Neuronal stem cell (in vitro differentiated cells): ENCODE data around the gene PTGFR.

Experiments
- DNase-seq: peaks from one replicate; pipeline ENCODE4 v3.0.0-alpha.2; 2013; ENCODE audit warnings: low spot score
- H2AFZ ChIP-seq: one replicate; pipeline ENCODE4 v1.6.1; 2013; ENCODE audit warnings: mild to moderate bottlenecking, low read length, inconsistent platforms
- H2AK5ac ChIP-seq: 2 replicates; pipeline ENCODE4 v1.6.1; 2013; ENCODE audit warnings: low read depth, mild to moderate bottlenecking, inconsistent platforms, low read length, moderate library complexity, mixed read lengths
- H2BK120ac ChIP-seq: 2 replicates; pipeline ENCODE4 v1.6.1; 2013; ENCODE audit warnings: low read depth, mild to moderate bottlenecking, inconsistent platforms, low read length, moderate library complexity, mixed read lengths
- H2BK12ac ChIP-seq: one replicate; pipeline ENCODE4 v1.6.1; 2013; ENCODE audit warnings: low read length, inconsistent platforms
- H2BK15ac ChIP-seq: 2 replicates; pipeline ENCODE4 v1.6.1; 2013; ENCODE audit warnings: mild to moderate bottlenecking, low read length, inconsistent platforms, mixed read lengths
- H2BK5ac ChIP-seq: one replicate; pipeline ENCODE4 v1.6.1; 2013; ENCODE audit warnings: inconsistent platforms, mild to moderate bottlenecking, low read length, moderate library complexity
- H3K14ac ChIP-seq: one replicate; pipeline ENCODE4 v1.6.1; 2013; ENCODE audit warnings: low read length, inconsistent platforms
- H3K18ac ChIP-seq: 2 replicates; pipeline ENCODE4 v1.6.1; 2013; ENCODE audit warnings: low read length, inconsistent platforms
- H3K23ac ChIP-seq: 2 replicates; pipeline ENCODE4 v1.6.1; 2013; ENCODE audit warnings: low read depth, mild to moderate bottlenecking, mixed read lengths, low read length, inconsistent platforms; ENCODE audit not compliant: poor library complexity
- H3K27ac ChIP-seq: replicated peaks from 3 replicates; pipeline ENCODE4 v1.5.1; 2013; ENCODE audit warnings: low read length, inconsistent platforms
- H3K27me3 ChIP-seq, 3 experiments: 2 replicates each; pipeline ENCODE4 v1.6.1; 2013; ENCODE audit warnings: low read length in 3 of 3, mild to moderate bottlenecking in 2 of 3, inconsistent platforms in 1 of 3, low read depth in 1 of 3, mixed read lengths in 1 of 3, moderate library complexity in 1 of 3; ENCODE audit not compliant: control insufficient read depth in 3 of 3, insufficient read depth in 3 of 3
- H3K36me3 ChIP-seq, 2 donors: replicated peaks in 1 of 2; 2 replicates each; pipeline ENCODE4 v1.6.1; 2013; ENCODE audit warnings: low read length in 2 of 2; ENCODE audit not compliant: control insufficient read depth in 2 of 2, insufficient read depth in 2 of 2
- H3K4ac ChIP-seq: 2 replicates; pipeline ENCODE4 v1.6.1; 2013; ENCODE audit warnings: inconsistent platforms, mild to moderate bottlenecking, low read length, moderate library complexity
- H3K4me1 ChIP-seq, 2 donors: 1 replicate in 1 of 2; 2 replicates in 1 of 2; pipeline ENCODE4 v1.6.1; 2013; ENCODE audit warnings: low read length in 2 of 2, low read depth in 1 of 2; ENCODE audit not compliant: control insufficient read depth in 2 of 2, insufficient read depth in 1 of 2
- H3K4me2 ChIP-seq: one replicate; pipeline ENCODE4 v1.6.1; 2013; ENCODE audit warnings: mild to moderate bottlenecking, low read length, inconsistent platforms; ENCODE audit not compliant: insufficient read depth, poor library complexity, severe bottlenecking
- H3K4me3 ChIP-seq, 2 donors: 2 replicates each; pipeline ENCODE4 v1.5.1; 2013; ENCODE audit warnings: low read length in 2 of 2, mild to moderate bottlenecking in 2 of 2, inconsistent platforms in 1 of 2, moderate library complexity in 1 of 2
- H3K79me1 ChIP-seq: one replicate; pipeline ENCODE4 v1.6.1; 2013; ENCODE audit warnings: low read depth, mild to moderate bottlenecking, inconsistent platforms, low read length, moderate library complexity
- H3K9ac ChIP-seq: one replicate; pipeline ENCODE4 v1.6.1; 2013; ENCODE audit warnings: mild to moderate bottlenecking, low read depth, low read length, inconsistent platforms; ENCODE audit not compliant: poor library complexity
- H3K9me3 ChIP-seq, 2 donors: replicated peaks in 1 of 2; 2 replicates each; pipeline versions ENCODE3 to v1.6.1; 2013; ENCODE audit warnings: low read length in 2 of 2, mild to moderate bottlenecking in 2 of 2, inconsistent platforms in 1 of 2, low read depth in 1 of 2, mixed read lengths in 1 of 2, moderate library complexity in 1 of 2; ENCODE audit not compliant: control insufficient read depth in 2 of 2, insufficient read depth in 1 of 2
- H4K8ac ChIP-seq: one replicate; pipeline ENCODE4 v1.6.1; 2013; ENCODE audit warnings: low read depth, mild to moderate bottlenecking, inconsistent platforms, low read length, moderate library complexity
- H4K91ac ChIP-seq: one replicate; pipeline ENCODE4 v1.6.1; 2013; ENCODE audit warnings: low read length, low read depth, mild to moderate bottlenecking, inconsistent platforms; ENCODE audit not compliant: poor library complexity
- WGBS, 2 donors: extraction: QIAGEN DNeasy Blood & Tissue Kit; methylation state at CpG; one replicate each; pipeline ENCODE4 v1.1.7; 2013; ENCODE audit warnings: missing lambda C conversion rate in 2 of 2, mixed read lengths in 1 of 2; ENCODE audit not compliant: insufficient read length in 2 of 2, insufficient replicate concordance in 1 of 2; ENCODE audit errors: extremely low coverage in 2 of 2; 5-methylcytosine and 5-hydroxymethylcytosine counted together

PTGFR gene

DNA sequence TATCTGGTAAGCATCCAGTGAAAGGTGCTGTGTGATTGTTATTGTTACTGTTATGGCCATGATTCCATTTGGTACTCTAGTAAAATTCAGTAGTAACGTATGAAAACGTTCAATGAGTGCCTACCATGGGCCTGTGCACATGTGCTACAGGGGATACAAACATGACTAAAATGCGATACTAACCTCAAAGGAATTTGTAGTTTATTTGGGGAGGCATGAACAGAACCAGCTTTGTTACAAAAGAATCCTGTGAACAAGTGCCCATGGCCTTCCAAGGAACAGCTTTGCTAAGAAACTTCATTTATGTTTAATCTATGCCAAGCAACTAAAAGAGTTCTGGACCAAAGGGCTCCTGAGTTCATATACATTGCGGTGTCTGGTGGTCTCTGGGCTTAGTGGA lies 28.7 kb downstream of the PTGFR start:
- Histone ChIP-seq H3K4ac (no peak overlapping the region), H3K9ac (no peak overlapping the region), H3K14ac (no peak overlapping the region), H4K91ac (no peak overlapping the region), H2BK15ac (no peak overlapping the region), H3K9me3 (no peaks in the 10 kb centered on the region), H3K36me3 (no peaks in the 10 kb centered on the region), H3K27me3 (no peaks in the 10 kb centered on the region), H2AK5ac (no peak overlapping the region), H3K27ac (no peak overlapping the region), H2BK12ac (no peak overlapping the region), H3K23ac (no peak overlapping the region), H4K8ac (no peak overlapping the region), H3K4me3 (no peak overlapping the region), H3K79me1 (no peaks in the 10 kb centered on the region), H3K4me2 (no peak overlapping the region), H3K4me1 (no peaks in the 10 kb centered on the region), H2BK120ac (no peak overlapping the region), H2BK5ac (no peak overlapping the region), H3K18ac (no peak overlapping the region), H2AFZ (no peak overlapping the region)
- WGBS, 2 donors = no CpG with 5 or more reads among the region's 4 CpGs
- no peak for DNase-seq

DNA sequence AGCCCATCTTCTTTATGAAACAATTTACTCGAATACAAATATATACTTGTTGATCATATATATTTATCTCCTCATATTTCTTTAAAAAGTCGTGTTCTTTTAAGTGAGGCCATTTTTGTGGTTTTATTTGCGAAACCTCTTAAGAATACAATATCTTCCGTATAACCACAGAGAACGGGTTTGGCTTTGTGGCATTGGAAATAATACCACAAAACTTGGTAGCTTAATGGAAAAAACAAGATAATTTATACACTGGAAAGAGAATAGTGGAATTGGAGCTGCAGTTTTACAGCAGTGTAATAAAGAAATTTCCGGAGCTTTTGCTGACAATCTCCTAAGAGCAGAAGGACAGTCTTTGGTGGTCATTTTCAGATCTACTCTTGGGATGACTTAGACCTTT lies 29.4 kb downstream of the PTGFR start:
- Histone ChIP-seq H3K18ac (no peak overlapping the region), H2BK120ac (no peak overlapping the region), H4K8ac (no peak overlapping the region), H2BK12ac (no peak overlapping the region), H3K27ac (no peak overlapping the region), H3K9me3 (no peaks in the 10 kb centered on the region), H2BK15ac (no peak overlapping the region), H3K14ac (no peak overlapping the region), H3K79me1 (no peaks in the 10 kb centered on the region), H3K4me2 (no peak overlapping the region), H2BK5ac (no peak overlapping the region), H3K9ac (no peak overlapping the region), H4K91ac (no peak overlapping the region), H3K4ac (no peak overlapping the region), H3K23ac (no peak overlapping the region), H2AFZ (no peak overlapping the region), H3K4me3 (no peak overlapping the region), H3K27me3 (no peaks in the 10 kb centered on the region), H3K36me3 (no peaks in the 10 kb centered on the region), H2AK5ac (no peak overlapping the region), H3K4me1 (no peaks in the 10 kb centered on the region)
- WGBS, 2 donors = no CpG with 5 or more reads among the region's 6 CpGs
- DNase-seq = no peak

GRCh38 chr1:78520843-78521242 lies 30.1 kb downstream of the PTGFR start:
- H2BK5ac ChIP-seq = no peak overlapping the region
- no peaks in the 10 kb centered on the region for H3K27me3 ChIP-seq
- no peak overlapping the region for H3K14ac ChIP-seq
- H2AFZ ChIP-seq = no peak overlapping the region
- H3K4me1 ChIP-seq = no peaks in the 10 kb centered on the region
- H3K4me3 ChIP-seq = no peak overlapping the region
- no peaks in the 10 kb centered on the region for H3K79me1 ChIP-seq
- no peaks in the 10 kb centered on the region for H3K36me3 ChIP-seq
- no peak overlapping the region for H3K18ac ChIP-seq
- no peak overlapping the region for H3K4ac ChIP-seq
- no peak overlapping the region for H2AK5ac ChIP-seq
- H3K23ac ChIP-seq = no peak overlapping the region
- no peak overlapping the region for H3K9ac ChIP-seq
- DNase-seq = no peak
- H2BK120ac ChIP-seq = no peak overlapping the region
- no peak overlapping the region for H2BK12ac ChIP-seq
- WGBS, 2 donors = no CpG with 5 or more reads among the region's 3 CpGs
- no peak overlapping the region for H2BK15ac ChIP-seq
- no peaks in the 10 kb centered on the region for H3K9me3 ChIP-seq
- H4K91ac ChIP-seq = no peak overlapping the region
- no peak overlapping the region for H4K8ac ChIP-seq
- H3K4me2 ChIP-seq = no peak overlapping the region
- H3K27ac ChIP-seq = no peak overlapping the region

DNA sequence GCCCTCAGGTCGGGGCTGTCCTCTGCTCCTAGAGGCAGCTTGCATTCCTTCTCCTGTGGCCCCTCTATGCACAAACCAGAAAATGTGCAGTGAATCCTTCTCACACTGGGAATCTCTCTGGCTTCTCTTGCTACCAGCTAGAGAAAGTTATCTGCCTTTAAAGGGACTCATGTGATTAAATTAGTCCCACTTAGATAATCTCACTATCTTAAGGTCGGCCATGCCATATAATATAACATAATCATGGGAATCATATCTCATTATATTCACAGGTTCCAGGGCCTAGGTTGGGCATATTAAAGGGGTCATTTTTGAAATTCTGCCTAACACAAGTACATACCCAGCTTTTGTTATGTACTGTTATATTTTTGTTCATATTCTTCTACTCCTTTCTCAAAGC lies 31.4 kb downstream of the PTGFR start:
- no peak overlapping the region for H2AFZ ChIP-seq
- WGBS, 2 donors = no CpG with 5 or more reads among the region's 2 CpGs
- no peak overlapping the region for H3K4ac ChIP-seq
- H3K27me3 ChIP-seq = no peaks in the 10 kb centered on the region
- no peak overlapping the region for H4K8ac ChIP-seq
- no peak overlapping the region for H3K14ac ChIP-seq
- no peak overlapping the region for H2AK5ac ChIP-seq
- H3K27ac ChIP-seq = no peak overlapping the region
- no peaks in the 10 kb centered on the region for H3K36me3 ChIP-seq
- no peak overlapping the region for H3K4me3 ChIP-seq
- no peak overlapping the region for H2BK12ac ChIP-seq
- no peaks in the 10 kb centered on the region for H3K79me1 ChIP-seq
- no peak overlapping the region for H2BK15ac ChIP-seq
- H3K9ac ChIP-seq = no peak overlapping the region
- H4K91ac ChIP-seq = no peak overlapping the region
- no peak overlapping the region for H3K23ac ChIP-seq
- H3K18ac ChIP-seq = no peak overlapping the region
- no peak overlapping the region for H2BK120ac ChIP-seq
- H3K4me1 ChIP-seq = no peaks in the 10 kb centered on the region
- no peak overlapping the region for H2BK5ac ChIP-seq
- no peaks in the 10 kb centered on the region for H3K9me3 ChIP-seq
- no peak overlapping the region for H3K4me2 ChIP-seq
- DNase-seq = no peak
